ENCODE results near the gene JAM2. TPM values are rescaled to one million over a fixed set of nuclear protein-coding genes. Genes with fewer than 3 reads are reported as not detected.

JAM2 gene
- total RNA-seq, 1 experiment from 2014 or later: 0.15 TPM

GRCh38 chr21:25744854-25745253 lies 105.8 kb downstream of the JAM2 start:
- H4K20me1 ChIP-seq (ENCODE audit: insufficient read depth): no peaks in the 10 kb centered on the region
- ATAC-seq (no peak), DNase-seq (ENCODE audit: low read depth, low spot score) (no peak)
- peaks cover 3 to 6% of the 10 kb centered on the region in 2 experiments; a peak in 3 of 4 replicates for H3K36me3 ChIP-seq (ENCODE audit: control insufficient read depth in 1 of 2, insufficient read depth in 2 of 2, low read length in 2 of 2)
- TF ChIP-seq FOSL1 (IDR thresholded peaks at IDR 0.05; ENCODE audit: low read depth) (no peak), EZH2 (IDR thresholded peaks at IDR 0.05) (no peak), TCF7L2 (IDR thresholded peaks at IDR 0.05; ENCODE audit: borderline replicate concordance, extremely low read depth, insufficient read depth, insufficient read length) (no peak), CEBPB (IDR thresholded peaks at IDR 0.05; ENCODE audit: low read depth) (no peak)
- no peaks in the 10 kb centered on the region for H3K27me3 ChIP-seq (ENCODE audit: insufficient read depth, low read length)
- ChIA-PET CTCF (no interaction called here), RAD21 (ENCODE audit: low non-redundant PET in 1 of 2, low total read pairs in 2 of 2, uncharacterized antibody in 2 of 2, unreplicated experiment in 2 of 2) (no interaction called here), POLR2A (no interaction called here)
- no peaks in the 10 kb centered on the region for H3K9me2 ChIP-seq (ENCODE audit: insufficient read depth)
- H3K4me3 ChIP-seq (replicated peaks in 1 of 2; ENCODE audit: low read depth in 1 of 2, low read length in 2 of 2): no peak overlapping the region
- no peak overlapping the region for H3K4me2 ChIP-seq (ENCODE audit: low read length)
- no TSS peak for BruUV-seq (replicated peaks)
- H2AFZ ChIP-seq (ENCODE audit: low read depth, low read length, poor library complexity, severe bottlenecking): no peak overlapping the region
- H3K27ac ChIP-seq (ENCODE audit: low read depth, low read length): no peak overlapping the region
- no peaks in the 10 kb centered on the region for H3K9me3 ChIP-seq (ENCODE audit: control insufficient read depth in 1 of 2, insufficient read depth in 1 of 2, low read depth in 1 of 2, low read length in 2 of 2)
- H3K79me2 ChIP-seq (ENCODE audit: insufficient read depth, low read length): peaks cover 13% of the 10 kb centered on the region
- no peaks in the 10 kb centered on the region for H3K4me1 ChIP-seq (ENCODE audit: control insufficient read depth in 1 of 2, insufficient read depth in 2 of 2, low read length in 2 of 2)
- intact Hi-C loops (cut with micrococcal nuclease): no loop called here
- no peak overlapping the region for H3K9ac ChIP-seq (ENCODE audit: low read length)

- Histone ChIP-seq H3K79me2 (ENCODE audit: insufficient read depth, low read length) (no peaks in the 10 kb centered on the region), H3K27ac (ENCODE audit: low read depth, low read length) (no peak overlapping the region), H3K27me3 (ENCODE audit: insufficient read depth, low read length) (no peaks in the 10 kb centered on the region), H3K4me2 (ENCODE audit: low read length) (no peak overlapping the region), H3K36me3 (ENCODE audit: control insufficient read depth in 1 of 2, insufficient read depth in 2 of 2, low read length in 2 of 2) (peaks cover 6 to 19% of the 10 kb centered on the region in 2 experiments; a peak in 3 of 4 replicates), H3K9me2 (ENCODE audit: insufficient read depth) (no peaks in the 10 kb centered on the region), H3K4me1 (ENCODE audit: control insufficient read depth in 1 of 2, insufficient read depth in 2 of 2, low read length in 2 of 2) (no peaks in the 10 kb centered on the region), H3K9me3 (ENCODE audit: control insufficient read depth in 1 of 2, insufficient read depth in 1 of 2, low read depth in 1 of 2, low read length in 2 of 2) (no peaks in the 10 kb centered on the region), H3K4me3 (replicated peaks in 1 of 2; ENCODE audit: low read depth in 1 of 2, low read length in 2 of 2) (no peak overlapping the region), H2AFZ (ENCODE audit: low read depth, low read length, poor library complexity, severe bottlenecking) (no peak overlapping the region), H3K9ac (ENCODE audit: low read length) (no peak overlapping the region), H4K20me1 (ENCODE audit: insufficient read depth) (no peaks in the 10 kb centered on the region)
- ChIA-PET CTCF (no interaction called here), RAD21 (ENCODE audit: low non-redundant PET in 1 of 2, low total read pairs in 2 of 2, uncharacterized antibody in 2 of 2, unreplicated experiment in 2 of 2) (no interaction called here), POLR2A (no interaction called here)
- DNase-seq (ENCODE audit: low read depth, low spot score) (no peak), ATAC-seq (no peak)
- intact Hi-C loops (cut with micrococcal nuclease): no loop called here
- TF ChIP-seq SP1 (IDR thresholded peaks at IDR 0.05; ENCODE audit: low read depth) (no peak), ZNF274 (IDR thresholded peaks at IDR 0.05; ENCODE audit: low read depth, low read length) (no peak), JUND (IDR thresholded peaks at IDR 0.05) (no peak), CBX3 (IDR thresholded peaks at IDR 0.05; ENCODE audit: low read depth) (no peak), REST (IDR thresholded peaks at IDR 0.05; ENCODE audit: low read depth) (no peak), POLR2AphosphoS5 (IDR thresholded peaks at IDR 0.05; ENCODE audit: low read depth, low read length) (no peak), SRF (IDR thresholded peaks at IDR 0.05; ENCODE audit: low read depth) (no peak), CEBPB (IDR thresholded peaks at IDR 0.05; ENCODE audit: low read depth) (no peak), SIN3A (IDR thresholded peaks at IDR 0.05; ENCODE audit: low read depth) (no peak), POLR2A (IDR thresholded peaks at IDR 0.05; ENCODE audit: borderline replicate concordance, extremely low read depth, insufficient read depth, insufficient read length) (no peak), ZFX (IDR thresholded peaks at IDR 0.05) (no peak), EGR1 (IDR thresholded peaks at IDR 0.05; ENCODE audit: low read depth) (no peak)
- BruUV-seq (replicated peaks): no TSS peak
Observed at GRCh38 chr21:25750085-25750484, 111.0 kb downstream of the JAM2 start.

All from HCT116 (cell line).